SK-N-SH treated with all-trans-retinoic acid at 6 μM for 48 hours (cell line): Measurements from ENCODE around the gene BLID.

ENCODE experiments used
- ATAC-seq: fragments of 200-7000 bp; cut with Tn5 transposase; 3 replicates; pipeline ENCODE4 v1.9.1; 2020; ENCODE audit warnings: mild to moderate bottlenecking, moderate library complexity
- BACH2 ChIP-seq: fragments of 250-450 bp; sonication (Bioruptor Pico); IDR thresholded peaks from 2 replicates; pipeline ENCODE4 v1.9.0; 2021; ENCODE audit warnings: mild to moderate bottlenecking, borderline replicate concordance
- CREB5 ChIP-seq: fragments of 250-450 bp; sonication (Bioruptor Pico); IDR thresholded peaks from 2 replicates; pipeline ENCODE4 v1.5.1; 2020; ENCODE audit warnings: low read depth, mild to moderate bottlenecking, moderate library complexity
- CSDC2 ChIP-seq: fragments of 250-450 bp; sonication (Bioruptor Pico); IDR thresholded peaks from 2 replicates; pipeline ENCODE4 v1.5.0; 2020; ENCODE audit warnings: mild to moderate bottlenecking, moderate library complexity
- CSRNP3 ChIP-seq: fragments of 250-450 bp; sonication (Bioruptor Pico); IDR thresholded peaks from 2 replicates; pipeline ENCODE4 v1.5.1; 2021; ENCODE audit warnings: mild to moderate bottlenecking, moderate library complexity
- ESRRG ChIP-seq: fragments of 250-450 bp; sonication (Bioruptor Pico); IDR thresholded peaks from 2 replicates; pipeline ENCODE4 v1.6.1; 2021; ENCODE audit warnings: mild to moderate bottlenecking
- ISL1 ChIP-seq: fragments of 250-450 bp; sonication (Bioruptor Pico); IDR thresholded peaks from 2 replicates; pipeline ENCODE4 v2.1.2; 2022; ENCODE audit warnings: mild to moderate bottlenecking, moderate library complexity
- OSR1 ChIP-seq: fragments of 250-450 bp; sonication (Bioruptor Pico); IDR thresholded peaks from 2 replicates; pipeline ENCODE4 v1.8.0; 2022; ENCODE audit warnings: moderate library complexity, mild to moderate bottlenecking, inconsistent platforms
- PATZ1 ChIP-seq: fragments of 250-450 bp; sonication (Bioruptor Pico); IDR thresholded peaks from 2 replicates; pipeline ENCODE4 v1.8.0; 2020; ENCODE audit warnings: mild to moderate bottlenecking, moderate library complexity, borderline replicate concordance
- PPARA ChIP-seq: fragments of 250-450 bp; sonication (Bioruptor Pico); IDR thresholded peaks from 2 replicates; pipeline ENCODE4 v1.5.0; 2020; ENCODE audit warnings: mild to moderate bottlenecking, borderline replicate concordance
- RARB ChIP-seq: fragments of 250-450 bp; sonication (Bioruptor Pico); IDR thresholded peaks from 2 replicates; pipeline ENCODE4 v1.8.0; 2021; ENCODE audit warnings: mild to moderate bottlenecking, moderate library complexity
- TCF4 ChIP-seq: fragments of 250-450 bp; sonication (Bioruptor Pico); IDR thresholded peaks from 2 replicates; pipeline ENCODE4 v1.8.0; 2021; ENCODE audit warnings: mild to moderate bottlenecking, moderate library complexity, borderline replicate concordance
- TOX ChIP-seq: fragments of 250-450 bp; sonication (Bioruptor Pico); IDR thresholded peaks from 2 replicates; pipeline ENCODE4 v1.8.0; 2021; ENCODE audit warnings: mild to moderate bottlenecking, moderate library complexity, borderline replicate concordance
- ZC3H10 ChIP-seq: fragments of 250-450 bp; sonication (Bioruptor Pico); IDR thresholded peaks from 2 replicates; pipeline ENCODE4 v1.5.1; 2021; ENCODE audit warnings: mild to moderate bottlenecking, moderate library complexity
- ZFP3 ChIP-seq: fragments of 250-450 bp; sonication (Bioruptor Pico); IDR thresholded peaks from 2 replicates; pipeline ENCODE4 v1.5.0; 2020; ENCODE audit warnings: mild to moderate bottlenecking, moderate library complexity
- ZFP30 ChIP-seq: fragments of 450-650 bp; formaldehyde crosslinking; IDR thresholded peaks from 2 replicates; pipeline ENCODE4 v1.5.0; 2022; ENCODE audit warnings: mild to moderate bottlenecking, moderate library complexity
- ZNF565 ChIP-seq: fragments of 450-650 bp; formaldehyde crosslinking; conservative IDR thresholded peaks from 2 replicates; pipeline ENCODE4 v1.5.0; 2020; ENCODE audit warnings: low read depth, mild to moderate bottlenecking, moderate library complexity
- ZNF70 ChIP-seq: fragments of 450-650 bp; formaldehyde crosslinking; IDR thresholded peaks from 2 replicates; pipeline ENCODE4 v1.5.0; 2020; ENCODE audit warnings: mild to moderate bottlenecking, moderate library complexity
- ZNF8 ChIP-seq: fragments of 450-650 bp; formaldehyde crosslinking; IDR thresholded peaks from 2 replicates; pipeline ENCODE4 v1.5.0; 2020; ENCODE audit warnings: mild to moderate bottlenecking, moderate library complexity

BLID gene

GRCh38 chr11:122077459-122077858, 38.6 kb downstream of the BLID start:
- no peak for ATAC-seq

GRCh38 chr11:122076512-122077120, 39.4 kb downstream of the BLID start:
- TF ChIP-seq ZNF8 (CRISPR knock-in tag) (no peak), ISL1 (CRISPR knock-in tag) (no peak), ESRRG (CRISPR knock-in tag) (no peak), ZC3H10 (CRISPR knock-in tag) (no peak), TOX (no peak), CREB5 (CRISPR knock-in tag) (no peak), PPARA (CRISPR knock-in tag) (no peak), PATZ1 (CRISPR knock-in tag) (no peak), BACH2 (no peak)
- TF ChIP-seq, all 23 proteins: peak for 0

More at GRCh38 chr11:122077459-122077858, 38.6 kb downstream of the BLID start:
- TF ChIP-seq ZFP3 (CRISPR knock-in tag) (no peak), BACH2 (no peak), CSRNP3 (no peak), TOX (no peak), CSDC2 (no peak), ISL1 (CRISPR knock-in tag) (no peak), ZNF565 (CRISPR knock-in tag) (no peak), PPARA (CRISPR knock-in tag) (no peak), OSR1 (CRISPR knock-in tag) (no peak), ZNF8 (CRISPR knock-in tag) (no peak), ZNF70 (CRISPR knock-in tag) (no peak)

GRCh38 chr11:122075016-122075415, 41.0 kb downstream of the BLID start:
- no peak for ATAC-seq
- no peak for TF ChIP-seq CSRNP3
- no peak for TF ChIP-seq ZC3H10 (CRISPR knock-in tag)
- no peak for TF ChIP-seq CREB5 (CRISPR knock-in tag)
- no peak for TF ChIP-seq PATZ1 (CRISPR knock-in tag)
- no peak for TF ChIP-seq RARB (CRISPR knock-in tag)
- no peak for TF ChIP-seq ESRRG (CRISPR knock-in tag)
- TF ChIP-seq ISL1 (CRISPR knock-in tag), result no peak
- TF ChIP-seq ZNF565 (CRISPR knock-in tag), result no peak
- TF ChIP-seq ZNF8 (CRISPR knock-in tag), result no peak
- TF ChIP-seq TCF4 (CRISPR knock-in tag), result no peak
- TF ChIP-seq ZFP30 (CRISPR knock-in tag), result no peak
- TF ChIP-seq BACH2, result no peak

More at GRCh38 chr11:122076512-122077120, 39.4 kb downstream of the BLID start:
- no peak; the same call in 2 of the 3 replicates for ATAC-seq
